ENCODE results near the gene ACER3.
"Not testable (repeated sequence)": the region's sequence is repeated elsewhere in the genome, so short reads cannot be mapped to it uniquely, and the experiment has no call there.

ACER3 gene

DNA sequence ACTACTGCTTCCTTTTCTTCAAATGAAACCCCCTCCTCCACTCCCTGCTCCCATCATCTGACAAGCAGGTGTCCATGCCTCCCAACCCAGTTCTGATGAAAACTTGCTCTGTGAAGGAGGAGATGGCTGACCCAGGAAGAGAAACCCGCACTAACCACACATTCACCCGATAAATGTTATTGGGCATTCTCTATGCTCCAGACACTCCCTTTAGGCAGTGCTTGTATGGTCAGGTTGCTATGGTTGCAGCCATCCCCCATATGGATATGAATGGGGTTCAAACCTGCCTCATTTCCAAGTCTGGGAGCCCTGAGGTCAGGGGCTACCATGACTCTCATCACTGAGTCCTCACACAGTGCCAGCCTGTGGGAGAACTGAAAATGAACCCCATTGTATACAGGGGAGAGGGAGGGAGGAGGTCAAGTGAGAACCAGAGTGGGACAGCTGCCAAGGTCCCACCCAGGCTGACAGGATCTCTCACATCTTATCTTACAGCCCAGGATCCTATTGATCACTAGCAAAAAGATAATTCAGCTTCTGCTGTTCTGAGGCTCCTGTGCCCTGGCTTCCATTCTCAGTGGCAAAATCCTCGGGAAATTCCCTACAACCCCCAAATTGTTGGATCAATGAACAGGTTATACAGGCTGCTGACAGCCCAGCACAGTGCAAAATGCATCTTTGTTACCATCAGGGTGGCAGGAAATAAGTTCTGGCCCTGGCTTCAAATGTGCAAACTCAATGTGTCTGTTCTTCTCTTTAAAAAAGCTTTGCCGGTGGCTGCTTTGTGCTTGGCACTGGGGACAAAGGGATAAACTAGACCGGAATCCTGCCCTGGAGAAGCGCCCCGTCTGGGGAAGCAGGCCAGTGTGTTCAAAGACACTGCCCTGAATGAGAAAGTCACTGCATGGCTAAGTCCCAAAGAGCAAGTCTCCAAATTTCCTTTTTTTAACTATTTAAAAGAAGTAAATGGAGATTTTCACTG is 22.7 kb upstream of the ACER3 start:
- no peak for DNase-seq

DNA sequence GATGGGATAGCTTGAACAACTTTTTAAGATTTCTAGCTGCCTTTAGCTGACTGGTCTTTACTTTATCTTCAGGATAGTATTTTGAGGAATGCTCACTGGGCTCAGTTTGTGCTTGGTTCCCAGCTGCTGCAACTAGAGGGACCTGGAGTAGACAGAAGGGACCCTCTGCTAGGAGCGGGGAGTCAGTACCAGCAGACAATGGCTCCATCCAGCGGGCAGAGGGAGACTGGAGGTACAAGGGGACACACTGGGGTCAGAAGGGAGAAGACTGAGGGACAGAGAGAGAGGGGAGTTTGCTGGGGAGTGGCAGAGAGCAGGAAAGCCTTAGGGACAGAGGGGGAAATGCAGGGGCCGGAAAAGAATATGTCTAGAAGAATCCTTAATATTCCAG is 22.0 kb upstream of the ACER3 start:
- peak; percentile 42 for DNase-seq

GRCh38 chr11:76839311-76839710 is 21.4 kb upstream of the ACER3 start:
- no peak for DNase-seq

GRCh38 chr11:76841923-76842452 is 18.7 kb upstream of the ACER3 start:
- no peak for DNase-seq

DNA sequence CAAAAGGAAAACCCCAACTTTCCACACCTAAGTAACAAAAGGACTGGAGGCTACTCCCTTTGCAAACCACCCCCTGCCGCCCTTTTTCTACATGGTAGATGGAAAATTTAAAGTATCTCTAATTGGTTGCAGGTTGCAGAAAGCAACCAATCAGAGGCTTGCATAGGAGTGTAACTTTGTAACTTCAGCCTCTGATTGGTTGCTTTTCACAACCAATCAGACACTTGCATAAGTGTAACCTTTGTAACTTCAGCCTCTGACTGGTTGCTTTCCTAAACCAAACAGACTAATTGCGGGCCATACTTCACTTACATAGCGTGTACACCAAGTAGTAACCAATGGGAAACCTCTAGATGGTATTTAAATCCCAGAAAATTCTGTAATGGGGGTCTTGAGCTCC is 16.8 kb upstream of the ACER3 start:
- DNase-seq = no peak

DNA sequence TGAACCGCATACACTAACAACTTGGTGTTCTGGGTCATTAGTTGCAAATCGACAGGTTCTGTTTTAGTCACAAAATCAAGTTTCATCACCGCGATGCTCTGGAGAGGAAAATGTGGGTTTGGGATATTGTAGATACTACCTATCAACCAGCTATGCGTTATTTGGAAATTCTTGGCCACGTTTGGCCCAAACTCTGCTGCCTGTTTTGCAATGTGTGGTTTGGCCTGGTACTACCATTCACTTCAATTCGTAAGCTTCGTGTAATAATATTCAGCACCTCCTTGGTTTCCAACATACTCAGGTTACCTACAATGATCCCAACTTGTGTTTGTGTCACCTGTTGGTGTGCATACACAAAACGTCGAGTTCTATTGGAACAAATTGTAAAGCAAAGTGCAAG is 16.2 kb upstream of the ACER3 start:
- DNase-seq = no peak

DNA sequence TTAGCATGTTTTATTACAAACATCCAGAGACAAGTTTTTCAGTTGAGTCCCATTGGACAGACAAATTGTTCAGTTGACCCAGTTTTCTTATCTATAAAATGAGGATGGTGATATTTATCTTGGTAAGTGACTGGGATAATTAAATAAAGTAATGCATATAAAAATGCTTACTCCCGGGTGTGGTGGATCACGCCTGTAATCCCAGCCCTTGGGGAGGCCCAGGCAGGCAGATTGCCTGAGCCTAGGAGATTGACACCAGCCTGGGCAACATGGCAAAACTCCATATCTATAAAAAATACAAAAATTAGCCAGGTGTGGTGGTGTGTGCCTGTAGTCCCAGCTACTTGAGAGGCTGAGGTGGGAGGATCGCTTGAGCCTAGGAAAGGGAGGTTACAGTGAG is 15.6 kb upstream of the ACER3 start:
- no peak for DNase-seq

DNA sequence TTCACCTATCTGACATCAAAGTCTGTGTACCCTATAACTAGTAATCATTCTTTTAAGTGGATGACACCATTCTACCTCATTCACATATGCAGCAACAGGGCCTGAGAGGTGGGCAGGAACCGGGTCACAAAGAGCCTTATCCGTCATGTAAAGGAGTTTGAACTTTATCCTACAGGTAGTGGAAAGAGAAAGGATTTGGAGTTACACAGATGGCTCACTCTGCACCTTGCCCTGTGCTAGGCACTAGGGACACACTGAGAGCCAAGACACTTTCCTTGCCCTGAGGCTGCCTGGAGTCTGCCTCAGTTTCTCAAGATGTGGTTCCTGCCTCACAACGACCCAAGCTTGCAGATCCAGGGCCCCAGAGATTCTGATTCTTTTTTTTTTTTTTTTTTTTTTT is 14.3 kb upstream of the ACER3 start:
- DNase-seq = no peak

DNA sequence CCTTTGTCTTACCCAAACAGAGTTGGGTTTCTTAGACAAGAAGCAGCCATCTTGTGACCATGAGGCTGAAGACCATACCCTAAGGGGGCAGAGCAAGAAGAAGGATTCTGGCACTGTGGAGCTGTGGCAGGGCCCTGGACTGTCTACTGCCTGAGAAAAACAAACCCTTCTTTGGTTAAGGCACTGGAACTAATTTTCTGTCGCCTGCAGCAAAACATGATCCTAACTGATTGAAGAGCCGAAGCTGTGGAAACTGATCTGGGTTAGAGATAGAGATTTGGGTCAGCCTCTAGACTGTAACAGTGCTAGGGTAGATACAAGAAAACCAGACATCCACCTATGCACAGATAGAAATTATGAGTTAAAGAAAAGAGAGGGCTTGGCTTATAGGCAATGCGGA is 11.3 kb upstream of the ACER3 start:
- DNase-seq = no peak

DNA sequence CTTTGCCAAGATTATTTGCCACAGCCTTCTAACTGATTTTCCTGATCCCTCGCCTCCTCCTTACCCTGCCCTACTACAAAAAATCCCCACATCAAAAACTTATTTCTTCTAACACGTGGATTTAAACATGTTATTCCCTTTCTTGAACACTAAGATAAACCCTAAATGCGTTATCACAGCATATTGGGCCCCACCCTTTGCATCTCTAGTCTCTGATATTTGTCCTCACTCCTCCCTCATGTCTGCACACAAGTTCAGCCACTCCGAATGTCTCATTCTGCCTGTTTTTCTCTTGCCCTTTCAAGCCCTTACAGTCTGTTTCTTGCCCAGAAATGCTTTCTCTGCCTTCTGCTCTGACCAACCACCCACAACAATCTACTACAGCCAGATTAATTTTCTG is 10.6 kb upstream of the ACER3 start:
- DNase-seq = no peak

GRCh38 chr11:76850815-76851214 is 9.9 kb upstream of the ACER3 start:
- DNase-seq = no peak

- DNase-seq = no peak
Observed at GRCh38 chr11:76854709-76855108, 6.0 kb upstream of the ACER3 start.

DNA sequence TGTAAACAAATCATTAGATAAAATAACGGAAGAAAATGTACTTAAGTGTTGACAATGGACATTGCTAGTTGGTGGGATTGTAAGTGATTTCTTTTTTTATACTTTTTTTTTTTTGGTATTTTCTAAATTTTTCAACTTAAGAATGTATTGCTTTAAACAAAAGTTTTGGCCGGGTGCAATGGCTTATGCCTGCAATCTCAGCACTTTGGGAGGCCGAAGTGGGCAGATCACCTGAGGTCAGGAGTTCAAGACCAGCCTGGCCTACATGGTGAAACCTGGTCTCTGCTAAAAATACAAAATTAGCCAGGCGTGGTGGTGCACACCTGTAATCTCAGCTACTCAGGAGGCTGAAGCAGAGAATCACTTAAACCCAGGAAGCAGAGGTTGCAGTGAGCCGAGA is 5.0 kb upstream of the ACER3 start:
- not testable (repeated sequence) for DNase-seq

DNA sequence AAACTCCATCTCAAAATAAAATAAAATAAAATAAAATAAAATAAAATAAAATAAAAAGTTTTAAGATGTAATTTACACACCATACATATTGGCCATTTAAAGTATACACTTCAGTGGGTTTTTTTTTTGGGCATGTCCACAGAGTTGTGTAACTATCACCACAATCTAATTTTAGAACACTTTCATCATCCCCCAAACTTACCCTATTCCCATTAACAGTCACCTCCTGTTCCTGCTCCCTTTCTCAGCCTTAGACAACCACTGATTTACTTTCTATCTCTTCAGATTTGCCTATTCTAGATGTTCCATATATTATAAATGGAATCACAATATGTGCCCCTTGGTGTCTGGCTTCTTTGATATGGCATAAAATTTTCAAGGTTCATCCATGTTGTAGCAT is 4.6 kb upstream of the ACER3 start:
- no peak for DNase-seq

DNA sequence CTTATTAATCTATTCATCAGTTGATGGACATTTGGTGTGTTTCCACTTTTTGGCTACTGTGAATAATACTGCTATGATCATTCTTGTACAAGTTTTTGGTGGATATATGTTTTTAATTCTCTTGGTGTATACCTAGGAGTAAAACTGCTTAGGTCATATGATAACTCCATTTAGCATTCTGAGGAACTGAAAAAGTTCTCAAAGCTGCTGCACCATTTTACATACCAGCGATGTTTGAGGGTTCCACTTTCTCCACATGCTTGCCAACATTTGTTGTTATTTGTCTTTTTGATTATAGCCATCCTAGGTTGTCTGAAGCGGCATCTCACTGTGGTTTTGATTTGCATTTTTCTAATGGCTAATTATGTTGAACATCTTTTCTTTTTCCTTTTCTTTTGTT is 4.1 kb upstream of the ACER3 start:
- no peak for DNase-seq

- DNase-seq = no peak
Observed at GRCh38 chr11:76857781-76858410, 2.8 kb upstream of the ACER3 start.

GRCh38 chr11:76859708-76860227 is 950 bp upstream of the ACER3 start:
- DNase-seq = no peak

DNA sequence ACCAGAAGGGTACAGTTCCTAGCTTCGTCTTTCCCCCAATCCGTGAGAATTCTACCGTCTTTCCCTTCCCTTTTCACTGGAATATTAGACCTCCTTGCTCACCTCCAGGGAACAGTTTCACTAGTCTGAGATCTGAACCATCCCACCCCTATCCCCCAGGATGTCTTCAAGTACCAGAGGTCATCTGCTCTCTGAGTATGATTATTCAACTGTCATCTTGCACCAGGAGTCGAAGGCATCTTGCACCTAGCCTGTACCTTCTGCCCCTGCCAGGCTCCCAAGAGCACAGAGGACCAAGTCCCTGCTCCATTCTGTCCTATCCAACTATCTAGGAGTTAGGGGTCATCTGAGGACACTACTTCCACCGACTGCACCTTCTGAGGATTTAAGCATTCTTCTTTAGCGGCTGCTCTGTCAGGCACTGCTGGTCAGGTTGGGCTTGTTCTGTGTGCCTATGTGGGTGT is 804 bp downstream of the ACER3 start:
- DNase-seq = no peak

DNA sequence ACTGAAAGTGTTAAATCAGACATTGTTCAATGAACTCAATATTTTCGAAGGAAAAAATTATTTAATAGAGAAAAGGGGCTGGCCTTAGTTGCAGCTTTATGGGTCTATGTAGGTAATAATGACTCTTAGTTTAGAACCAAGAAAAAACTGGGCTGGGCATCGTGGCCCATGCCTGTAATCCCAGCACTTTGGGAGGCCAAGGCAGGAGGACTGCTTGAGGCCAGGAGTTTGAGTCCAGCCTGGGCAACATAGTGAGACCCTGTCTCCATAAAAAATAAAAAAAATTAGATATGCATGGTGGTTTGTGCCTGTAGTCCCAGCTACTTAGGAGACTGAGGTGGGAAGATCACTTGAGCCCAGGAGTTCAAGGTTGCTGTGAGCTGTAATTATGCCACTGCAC is 2.1 kb downstream of the ACER3 start:
- not testable (repeated sequence) for DNase-seq

GRCh38 chr11:76863196-76863777 is 2.6 kb downstream of the ACER3 start:
- DNase-seq = no peak

GRCh38 chr11:76872959-76873827 is 12.5 kb downstream of the ACER3 start:
- no peak for DNase-seq

- no peak for DNase-seq
Observed at GRCh38 chr11:76878014-76878413, 17.3 kb downstream of the ACER3 start.

Data from right hindlimb (tissue), 1 donor.